ENCODE measurements around the gene PCDH9. TPM values are rescaled to one million over a fixed set of nuclear protein-coding genes. Genes with fewer than 3 reads are reported as not detected.

The PCDH9 gene
- total RNA-seq, 2 donors from 2014 or later: 0.20 to 0.50 TPM

DNA sequence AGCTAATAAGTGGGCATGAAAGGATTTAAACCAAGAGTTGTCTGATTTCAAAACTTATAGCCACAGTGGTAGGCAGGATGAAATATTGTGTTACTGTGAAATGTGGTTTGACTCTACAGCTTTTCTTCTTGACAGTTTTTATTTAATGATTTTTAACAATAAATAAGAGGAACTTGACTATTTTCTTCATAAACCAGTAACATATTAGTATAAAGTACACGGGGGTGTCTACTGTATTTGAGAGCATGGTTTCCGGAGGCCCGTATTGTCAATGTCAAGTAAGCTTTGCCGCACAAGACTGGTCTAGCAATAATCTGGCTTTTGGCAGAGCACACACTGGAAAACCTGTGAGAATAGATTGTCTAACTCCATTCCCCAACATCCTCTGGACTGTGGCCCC lies 894.5 kb downstream of the PCDH9 start:
- Mint-ChIP-seq H3K27me3 (no peaks in the 10 kb centered on the region), H3K4me3 (no peak overlapping the region), H3K36me3 (no peaks in the 10 kb centered on the region), H3K9me3 (no peaks in the 10 kb centered on the region), H3K27ac (no peak overlapping the region), H3K4me1 (ENCODE audit: low read depth in 2 of 2) (no peaks in the 10 kb centered on the region)
- no peak for ATAC-seq
- DNase-seq (ENCODE audit: low spot score): no peak

DNA sequence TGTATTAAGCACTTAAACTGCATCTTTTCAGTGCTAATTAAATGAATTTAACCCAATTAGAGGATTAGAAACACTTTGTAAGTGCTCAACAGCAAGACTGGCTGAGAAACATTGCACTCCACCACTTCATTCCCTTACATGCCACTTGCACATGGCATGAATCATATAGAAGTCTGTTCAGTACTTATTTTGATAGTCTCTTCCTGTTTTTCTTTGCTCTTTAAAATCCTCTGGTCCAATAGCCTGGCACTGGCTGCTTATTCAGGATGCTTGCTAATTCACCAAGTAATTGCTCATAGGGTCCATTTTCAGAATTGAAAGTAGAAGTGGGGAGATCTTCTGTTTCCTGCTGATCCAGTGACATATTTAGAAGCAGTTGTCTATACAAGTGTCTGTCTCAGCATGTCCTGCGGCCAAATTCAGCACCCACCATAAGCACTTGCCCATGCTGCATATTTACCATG lies 900.1 kb downstream of the PCDH9 start:
- ATAC-seq (no peak), DNase-seq (ENCODE audit: low spot score) (no peak)
- H3K4me3 Mint-ChIP-seq: no peak overlapping the region
- peaks cover 0 to 4% of the 10 kb centered on the region in 2 donors for H3K4me1 Mint-ChIP-seq (ENCODE audit: low read depth in 2 of 2)
- H3K36me3 Mint-ChIP-seq: no peaks in the 10 kb centered on the region
- peak overlapping the region in 1 of 2 donors; percentile 8 for H3K27ac Mint-ChIP-seq
- peaks cover 0 to 4% of the 10 kb centered on the region in 2 donors for H3K27me3 Mint-ChIP-seq
- H3K9me3 Mint-ChIP-seq: no peaks in the 10 kb centered on the region

DNA sequence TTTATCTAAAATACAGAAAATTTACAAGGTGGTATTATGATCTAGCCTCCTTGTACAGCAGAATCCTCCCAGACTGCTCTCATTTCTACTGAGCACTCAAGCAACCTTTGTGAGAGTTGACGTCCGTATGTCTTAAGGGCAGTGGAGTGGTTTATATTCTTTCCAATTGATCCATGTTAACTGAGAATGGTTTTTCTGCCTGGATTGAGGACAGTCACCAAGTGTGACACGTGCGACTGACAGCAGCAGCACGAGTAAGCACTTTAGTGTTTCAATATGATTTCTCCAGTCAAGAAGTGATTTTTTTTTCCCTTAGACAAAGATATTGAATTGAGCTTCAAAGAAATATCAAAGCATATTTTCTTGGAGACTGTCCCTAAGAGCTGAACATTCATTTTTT lies 901.7 kb downstream of the PCDH9 start:
- Mint-ChIP-seq H3K9me3 (no peaks in the 10 kb centered on the region), H3K36me3 (no peaks in the 10 kb centered on the region), H3K4me1 (ENCODE audit: low read depth in 2 of 2) (peaks cover 0 to 4% of the 10 kb centered on the region in 2 donors), H3K27me3 (peaks cover 0 to 4% of the 10 kb centered on the region in 2 donors), H3K4me3 (no peak overlapping the region), H3K27ac (no peak overlapping the region)
- no peak for ATAC-seq
- DNase-seq (ENCODE audit: low spot score): no peak

DNA sequence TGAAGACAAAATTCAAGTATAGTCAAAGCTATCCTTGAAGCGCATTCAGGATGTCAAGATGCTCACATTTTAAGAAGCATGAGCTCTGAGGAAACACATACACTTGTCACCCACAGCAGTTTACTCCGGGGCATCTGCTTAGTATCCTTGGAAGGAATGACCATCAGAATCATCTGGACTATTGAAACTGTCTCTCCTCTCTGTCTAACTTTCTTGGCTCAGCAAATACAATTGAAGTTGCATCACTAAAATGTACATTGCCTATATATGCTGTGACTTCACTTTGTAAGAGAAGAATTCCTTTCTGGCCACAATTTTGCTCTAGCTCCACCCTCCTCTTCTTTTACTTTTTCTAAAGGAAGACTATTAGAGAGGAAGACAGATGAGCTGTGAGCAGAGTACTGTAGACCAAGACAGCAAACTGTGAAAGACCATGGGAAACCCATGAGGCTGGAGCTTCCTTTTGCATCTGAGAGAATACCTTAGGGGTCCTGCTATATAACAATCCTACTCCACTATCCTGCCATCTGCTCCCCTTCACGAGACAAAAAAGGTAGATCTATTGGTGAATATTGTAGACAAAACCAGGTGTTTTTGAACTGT lies 906.3 kb downstream of the PCDH9 start:
- Mint-ChIP-seq H3K4me1 (ENCODE audit: low read depth in 2 of 2) (no peaks in the 10 kb centered on the region), H3K4me3 (no peak overlapping the region), H3K36me3 (no peaks in the 10 kb centered on the region), H3K9me3 (peaks cover 2% of the 10 kb centered on the region), H3K27ac (no peak overlapping the region), H3K27me3 (no peaks in the 10 kb centered on the region)
- ATAC-seq (no peak), DNase-seq (ENCODE audit: low spot score) (no peak)

DNA sequence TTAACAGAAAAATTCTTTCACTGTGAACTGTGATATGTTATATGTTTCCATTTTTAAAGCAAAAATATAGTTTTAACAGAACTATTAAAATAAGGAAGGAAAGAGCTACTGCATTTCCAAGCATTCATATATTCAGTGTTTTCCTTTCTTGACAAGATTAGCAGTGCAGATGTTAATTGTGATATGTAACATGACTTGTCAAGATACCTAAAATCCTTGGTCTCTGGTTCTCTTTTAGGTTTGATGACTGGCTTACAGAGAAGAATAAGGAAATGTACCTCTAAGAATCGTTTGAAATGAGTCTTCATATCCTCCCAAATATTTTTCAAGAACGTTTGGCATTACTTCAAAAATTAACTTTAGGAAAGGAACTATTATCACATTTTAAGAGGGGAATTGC lies 907.2 kb downstream of the PCDH9 start:
- DNase-seq (ENCODE audit: low spot score) (no peak), ATAC-seq (no peak)
- no peaks in the 10 kb centered on the region for H3K27me3 Mint-ChIP-seq
- H3K4me1 Mint-ChIP-seq (ENCODE audit: low read depth in 2 of 2): no peaks in the 10 kb centered on the region
- no peak overlapping the region for H3K4me3 Mint-ChIP-seq
- peaks cover 3% of the 10 kb centered on the region for H3K9me3 Mint-ChIP-seq
- no peak overlapping the region for H3K27ac Mint-ChIP-seq
- H3K36me3 Mint-ChIP-seq: no peaks in the 10 kb centered on the region

DNA sequence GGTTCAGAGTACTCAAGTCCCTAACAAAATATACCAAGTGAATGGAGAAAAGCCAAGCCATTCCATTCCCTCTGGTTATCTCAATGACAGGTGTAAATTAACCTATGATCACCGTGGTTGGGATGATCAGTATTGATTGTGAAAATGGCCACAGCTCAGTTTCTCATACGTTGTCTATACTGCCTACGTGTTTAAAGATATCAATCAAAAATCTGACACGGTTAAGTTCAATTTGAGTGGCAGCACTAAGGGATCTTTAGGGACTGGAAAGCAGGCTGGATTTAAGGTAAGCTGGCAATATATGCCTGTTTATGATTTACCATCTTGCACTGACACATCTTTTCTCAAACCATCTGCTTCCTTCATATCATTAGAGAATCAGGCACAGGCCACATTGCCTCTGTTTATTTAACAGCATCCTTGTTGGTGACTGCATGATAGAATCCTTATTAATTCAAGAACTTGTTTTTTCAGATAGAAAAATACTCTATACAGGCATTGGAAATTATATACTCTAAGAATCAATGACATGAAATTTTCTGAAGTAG lies 907.9 kb downstream of the PCDH9 start:
- Mint-ChIP-seq H3K27ac (no peak overlapping the region), H3K36me3 (no peaks in the 10 kb centered on the region), H3K4me3 (no peak overlapping the region), H3K4me1 (ENCODE audit: low read depth in 2 of 2) (no peaks in the 10 kb centered on the region), H3K27me3 (no peaks in the 10 kb centered on the region), H3K9me3 (peaks cover 3% of the 10 kb centered on the region)
- ATAC-seq (no peak), DNase-seq (ENCODE audit: low spot score) (no peak)

DNA sequence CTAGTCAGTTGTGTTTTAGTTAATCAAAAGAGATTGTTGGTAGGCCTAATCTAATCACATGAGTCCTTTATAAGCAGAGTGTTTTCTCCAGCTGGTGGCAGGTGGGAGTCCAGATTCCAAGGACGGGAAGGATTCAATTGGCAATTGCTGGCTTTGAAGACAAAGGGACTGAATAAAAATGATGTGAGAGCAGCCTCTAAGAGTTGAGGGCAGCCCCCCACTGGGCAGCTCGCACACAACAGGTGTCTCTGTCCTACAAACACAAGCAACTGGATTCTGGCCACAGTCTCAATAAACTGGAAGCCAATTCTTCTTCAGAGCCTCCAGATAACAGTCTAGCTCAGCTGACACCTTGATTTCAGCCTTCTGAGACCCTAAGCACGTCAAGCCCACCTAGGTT lies 915.2 kb downstream of the PCDH9 start:
- no peaks in the 10 kb centered on the region for H3K27me3 Mint-ChIP-seq
- DNase-seq (ENCODE audit: low spot score) (no peak), ATAC-seq (no peak)
- peaks cover 0 to 2% of the 10 kb centered on the region in 2 donors for H3K4me1 Mint-ChIP-seq (ENCODE audit: low read depth in 2 of 2)
- H3K27ac Mint-ChIP-seq: no peak overlapping the region
- H3K4me3 Mint-ChIP-seq: no peak overlapping the region
- H3K9me3 Mint-ChIP-seq: peaks cover 5% of the 10 kb centered on the region
- H3K36me3 Mint-ChIP-seq: peaks cover 6% of the 10 kb centered on the region

DNA sequence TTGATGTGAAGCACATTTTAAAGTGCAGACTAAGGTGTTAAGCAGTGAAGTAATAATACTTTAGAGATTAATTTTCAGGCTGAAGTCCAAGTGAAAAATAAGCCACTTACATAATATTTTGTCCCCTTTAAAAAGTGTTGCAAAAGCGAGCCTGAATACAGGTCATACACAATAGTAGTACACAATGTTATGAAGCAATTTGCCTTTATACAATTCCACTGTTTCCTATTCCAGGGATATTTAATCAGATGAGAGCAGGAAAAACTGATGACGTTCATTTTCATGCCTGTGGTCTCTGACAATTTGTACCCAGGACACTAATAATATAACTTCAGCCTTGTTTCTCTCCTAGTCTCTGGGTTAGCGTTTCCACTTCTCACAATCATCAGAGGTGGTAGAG lies 916.7 kb downstream of the PCDH9 start:
- Mint-ChIP-seq H3K36me3 (peaks cover 6% of the 10 kb centered on the region), H3K27me3 (no peaks in the 10 kb centered on the region), H3K27ac (no peak overlapping the region), H3K9me3 (peaks cover 2% of the 10 kb centered on the region), H3K4me3 (no peak overlapping the region), H3K4me1 (ENCODE audit: low read depth in 2 of 2) (peaks cover 0 to 2% of the 10 kb centered on the region in 2 donors)
- ATAC-seq: no peak
- DNase-seq (ENCODE audit: low spot score): no peak

DNA sequence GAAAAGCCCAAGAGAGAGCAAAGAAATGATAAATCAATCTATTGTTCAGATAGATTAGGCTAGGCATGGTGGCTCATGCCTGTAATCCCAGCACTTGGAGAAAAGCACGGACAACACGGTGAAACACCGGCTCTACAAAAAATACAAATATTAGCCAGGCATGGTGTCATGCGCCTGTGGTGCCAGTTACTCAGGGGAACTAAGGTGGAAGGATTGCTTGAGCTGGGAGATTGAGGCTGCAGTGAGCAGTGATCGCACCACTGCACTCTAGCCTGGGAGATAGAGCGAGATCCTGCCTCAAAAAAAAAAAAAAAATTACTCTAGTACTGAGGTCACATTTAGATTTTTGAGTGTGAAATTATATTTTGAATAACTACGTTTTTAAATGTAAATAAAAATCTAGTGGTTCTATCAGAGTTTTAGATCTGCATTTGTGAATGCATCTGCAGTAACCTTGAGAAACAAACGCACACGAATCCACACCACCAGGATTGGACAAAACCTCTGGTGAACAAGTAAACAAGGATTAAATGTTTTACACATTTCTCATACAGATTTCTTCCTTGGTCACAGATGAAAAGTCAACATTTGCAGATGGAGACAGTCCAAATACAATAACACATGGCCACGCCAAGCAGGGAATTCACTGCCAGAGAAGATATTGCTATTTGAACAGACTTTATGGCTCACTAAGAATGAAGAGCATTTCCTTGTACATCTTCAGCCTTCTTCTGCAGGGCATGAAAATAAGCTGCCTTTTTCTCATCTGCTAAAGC lies 917.6 kb downstream of the PCDH9 start:
- ATAC-seq (no peak), DNase-seq (ENCODE audit: low spot score) (no peak)
- Mint-ChIP-seq H3K9me3 (peaks cover 2% of the 10 kb centered on the region), H3K27ac (no peak overlapping the region), H3K4me3 (no peak overlapping the region), H3K4me1 (ENCODE audit: low read depth in 2 of 2) (peaks cover 0 to 2% of the 10 kb centered on the region in 2 donors), H3K27me3 (no peaks in the 10 kb centered on the region), H3K36me3 (peaks cover 6% of the 10 kb centered on the region)

DNA sequence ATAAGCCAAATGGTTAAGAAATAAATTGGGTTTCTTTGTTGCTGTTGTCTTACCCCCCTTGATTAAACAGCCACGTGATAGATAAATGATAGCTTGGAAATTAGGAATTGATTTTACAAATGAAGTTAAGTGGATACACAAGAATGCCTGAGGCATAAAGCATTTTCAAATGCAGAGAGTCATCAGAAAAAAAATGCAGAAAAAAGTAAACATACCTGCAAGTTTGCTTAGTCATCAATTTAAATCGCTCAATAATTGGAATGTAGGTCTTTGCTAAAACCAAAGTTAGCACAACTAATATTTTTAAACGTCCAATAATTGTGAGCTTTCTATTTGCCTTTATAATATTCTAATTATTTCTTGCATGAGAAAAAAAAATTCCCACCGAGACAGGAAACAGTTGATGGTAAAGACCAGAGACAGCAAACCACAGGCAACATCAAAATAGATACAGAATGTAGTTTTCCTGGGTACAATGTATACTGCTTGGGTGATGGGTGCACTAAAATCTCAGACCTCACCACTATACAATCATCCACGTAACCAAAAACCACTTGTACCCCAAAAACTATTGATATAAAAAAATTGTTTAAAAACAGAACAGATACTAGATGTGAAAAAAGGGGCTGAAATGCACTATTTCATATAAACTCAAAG lies 924.0 kb downstream of the PCDH9 start:
- DNase-seq (ENCODE audit: low spot score) (no peak), ATAC-seq (no peak)
- Mint-ChIP-seq H3K36me3 (no peaks in the 10 kb centered on the region), H3K27me3 (no peaks in the 10 kb centered on the region), H3K4me1 (ENCODE audit: low read depth in 2 of 2) (peaks cover 6 to 9% of the 10 kb centered on the region in 2 donors), H3K9me3 (no peaks in the 10 kb centered on the region), H3K4me3 (no peak overlapping the region), H3K27ac (no peak overlapping the region)

DNA sequence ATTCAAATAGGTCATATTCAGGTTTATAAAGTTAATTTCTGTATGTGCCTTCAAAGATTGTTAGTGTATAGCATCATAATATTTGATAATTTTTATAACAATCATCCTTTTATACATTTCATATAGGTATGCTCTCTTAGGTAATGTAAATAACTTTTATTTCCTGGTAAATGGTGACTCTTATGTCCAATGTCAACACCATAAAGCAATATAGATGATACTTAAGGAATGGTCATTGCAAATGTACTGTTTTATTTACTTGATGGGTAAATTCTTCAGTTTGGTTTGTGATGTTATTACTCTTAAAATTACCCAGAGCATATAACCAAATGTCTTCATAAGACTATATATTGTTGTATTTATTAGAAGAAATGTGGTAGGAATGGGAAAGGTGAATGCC lies 928.7 kb downstream of the PCDH9 start:
- H3K4me3 Mint-ChIP-seq: no peak overlapping the region
- no peaks in the 10 kb centered on the region for H3K9me3 Mint-ChIP-seq
- no peak for ATAC-seq

DNA sequence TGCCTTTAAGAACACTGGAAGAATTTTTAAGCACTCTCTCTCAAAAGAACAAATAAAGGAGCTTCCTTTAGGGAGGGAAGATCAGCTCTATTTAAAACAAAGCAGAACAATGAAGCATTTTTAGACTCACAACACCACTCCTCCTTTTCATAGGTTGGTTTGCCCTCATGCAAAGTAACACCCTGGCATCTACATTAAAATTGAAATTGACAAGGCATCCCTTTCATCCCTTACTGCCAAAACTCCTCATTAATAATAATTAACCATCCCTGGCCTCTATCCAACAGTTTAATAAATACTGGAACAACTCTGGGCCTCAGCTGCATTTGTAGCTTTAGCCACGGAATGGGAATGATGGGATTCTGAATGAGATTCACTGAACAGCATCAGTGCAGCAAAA lies 929.1 kb downstream of the PCDH9 start:
- no peaks in the 10 kb centered on the region for H3K27me3 Mint-ChIP-seq
- no peak for ATAC-seq
- no peak overlapping the region for H3K27ac Mint-ChIP-seq
- peaks cover 10% of the 10 kb centered on the region for H3K36me3 Mint-ChIP-seq
- H3K4me1 Mint-ChIP-seq (ENCODE audit: low read depth in 2 of 2): peaks cover 3 to 4% of the 10 kb centered on the region in 2 donors
- peaks cover 5% of the 10 kb centered on the region for H3K9me3 Mint-ChIP-seq
- no peak for DNase-seq (ENCODE audit: low spot score)
- no peak overlapping the region for H3K4me3 Mint-ChIP-seq

More for the DNA sequence above, 928.7 kb downstream of the PCDH9 start:
- no peak overlapping the region for H3K27ac Mint-ChIP-seq
- DNase-seq (ENCODE audit: low spot score): no peak
- peaks cover 5% of the 10 kb centered on the region for H3K36me3 Mint-ChIP-seq
- H3K27me3 Mint-ChIP-seq: no peaks in the 10 kb centered on the region
- H3K4me1 Mint-ChIP-seq (ENCODE audit: low read depth in 2 of 2): peaks cover 3 to 6% of the 10 kb centered on the region in 2 donors

DNA sequence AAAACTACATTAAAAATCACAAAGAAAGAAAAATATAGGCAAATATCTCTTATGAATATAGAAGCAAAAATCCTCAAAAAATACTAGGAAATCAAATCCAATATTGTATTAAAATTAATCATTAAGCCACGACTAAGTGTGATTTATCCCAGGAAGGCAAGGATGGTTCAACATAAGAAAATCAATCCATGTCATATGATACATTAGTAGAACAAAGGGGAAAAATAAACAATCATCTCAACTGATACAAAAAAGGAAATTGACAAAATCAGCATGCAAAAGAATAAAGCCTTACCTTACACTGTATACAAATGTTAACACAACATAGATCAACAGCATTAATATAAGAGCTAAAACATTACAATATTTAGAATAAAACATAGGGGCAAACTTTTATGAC lies 933.3 kb downstream of the PCDH9 start:
- DNase-seq (ENCODE audit: low spot score): no peak
- Mint-ChIP-seq H3K36me3 (peaks cover 18% of the 10 kb centered on the region), H3K9me3 (peaks cover 5% of the 10 kb centered on the region), H3K27me3 (no peaks in the 10 kb centered on the region), H3K4me1 (ENCODE audit: low read depth in 2 of 2) (no peaks in the 10 kb centered on the region), H3K4me3 (no peak overlapping the region), H3K27ac (no peak overlapping the region)
- ATAC-seq: no peak

DNA sequence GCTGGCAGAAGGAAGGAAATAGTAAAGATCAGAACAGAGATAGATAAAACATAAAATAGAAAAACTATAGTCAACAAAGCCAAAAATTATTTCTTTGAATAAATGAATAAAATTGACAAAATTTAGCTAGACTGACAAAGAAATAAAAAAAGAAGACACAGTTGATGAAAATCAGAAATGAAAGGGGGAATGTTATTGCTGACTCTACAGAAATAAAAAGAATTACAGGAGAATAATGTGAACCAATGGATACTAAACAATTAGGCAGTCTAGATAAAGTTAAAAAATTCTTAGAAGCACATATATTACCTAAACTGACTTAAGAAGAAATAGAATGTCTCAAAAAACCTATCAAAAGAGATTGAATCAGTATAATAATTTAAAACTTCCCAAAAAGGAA lies 933.8 kb downstream of the PCDH9 start:
- no peak overlapping the region for H3K4me3 Mint-ChIP-seq
- H3K36me3 Mint-ChIP-seq: peaks cover 18% of the 10 kb centered on the region
- DNase-seq (ENCODE audit: low spot score) (no peak), ATAC-seq (no peak)
- peaks cover 5% of the 10 kb centered on the region for H3K9me3 Mint-ChIP-seq
- H3K4me1 Mint-ChIP-seq (ENCODE audit: low read depth in 2 of 2): no peaks in the 10 kb centered on the region
- no peak overlapping the region for H3K27ac Mint-ChIP-seq
- no peaks in the 10 kb centered on the region for H3K27me3 Mint-ChIP-seq

All from natural killer cell treated with Interleukin-12 subunit alpha and Interleukin-12 subunit beta and Interleukin-15 and Interleukin-18, amount 100 ng/mL, for 72 hours (primary cell).